Body of pancreas (tissue), 4 donors: ENCODE results near the gene FATE1. TPM values are rescaled to one million over a fixed set of nuclear protein-coding genes. Genes with fewer than 3 reads are reported as not detected.

Experiments
- ATAC-seq: fragments of 150-250 bp; one replicate; pipeline ENCODE4 v1.9.1; 2016
- DNase-seq, 4 donors: peaks; one replicate each; pipeline ENCODE4 v3.0.0-alpha.2; 2019
- H3K27ac ChIP-seq, 4 donors: fragments of 200-600 bp; sonication (generic); 1 replicate in 3 of 4; 2 replicates in 1 of 4; pipeline versions ENCODE4 v1.5.1 to v1.6.1; 2016 to 2019; ENCODE audit warnings: mild to moderate bottlenecking in 1 of 4, mixed read lengths in 1 of 4, moderate library complexity in 1 of 4
- H3K27me3 ChIP-seq, 2 donors: fragments of 200-600 bp; sonication (generic); one replicate each; pipeline ENCODE4 v1.6.0; 2016; ENCODE audit warnings: mild to moderate bottlenecking in 1 of 2
- H3K36me3 ChIP-seq, 2 donors: fragments of 200-600 bp; sonication (generic); replicated peaks in 1 of 2; 2 replicates each; pipeline ENCODE4 v1.5.1; 2016; ENCODE audit warnings: low read depth in 2 of 2; ENCODE audit not compliant: insufficient read depth in 1 of 2
- H3K4me1 ChIP-seq: fragments of 200-600 bp; sonication (generic); one replicate; pipeline ENCODE4 v1.6.0; 2016
- H3K4me3 ChIP-seq, 2 donors: fragments of 200-600 bp; sonication (generic); 1 replicate in 1 of 2; 2 replicates in 1 of 2; pipeline ENCODE4 v1.5.1; 2016 to 2019
- H3K9me3 ChIP-seq, 3 donors: fragments of 200-600 bp; sonication (generic); 1 replicate in 2 of 3; 2 replicates in 1 of 3; pipeline ENCODE4 v1.5.1; 2016
- CTCF ChIP-seq, 7 experiments: fragments of 450-650 bp in 4 of 7; fragments of 200-600 bp in 3 of 7; sonication (generic) in 3 of 7; IDR thresholded peaks; one replicate each; pipeline ENCODE4 v1.5.1; 2016 to 2019; ENCODE audit warnings: antibody characterized with exemption in 7 of 7
- POLR2A ChIP-seq, 3 donors: fragments of 450-650 bp; IDR thresholded peaks; one replicate each; pipeline ENCODE4 v1.6.1; 2016; ENCODE audit warnings: antibody characterized with exemption in 3 of 3, mild to moderate bottlenecking in 2 of 3
- WGBS, 2 donors: methylation state at CpG; one replicate each; pipeline ENCODE4 v1.1.5; 2017; 5-methylcytosine and 5-hydroxymethylcytosine counted together
- intact Hi-C: fragments of 100-400 bp; cut with DNase I; formaldehyde crosslinking; loops from one replicate; pipeline ENCODE4 v1.15.1; 2023
- total RNA-seq, 2 donors: library from RNA; depleted of rRNA; stranded (reverse); fragments of >200 nt; gene quantifications; one replicate each; pipeline ENCODE4 v1.1.0, GENCODE V29; 2016

The FATE1 gene
- total RNA-seq, 2 donors from 2014 or later, result not detected

GRCh38 chrX:151714362-151714761 lies 1.5 kb upstream of the FATE1 start:
- H3K36me3 ChIP-seq, result no peaks in the 10 kb centered on the region
- intact Hi-C loops, result no loop called here
- no peak overlapping the region for H3K27ac ChIP-seq
- TF ChIP-seq CTCF (IDR thresholded peaks at IDR 0.05), result no peak
- TF ChIP-seq POLR2A (IDR thresholded peaks at IDR 0.05), result no peak
- ATAC-seq (no peak), DNase-seq (no peak)
- 52 to 56% methylated on average over 3 to 4 of the region's 5 CpGs for WGBS, 2 donors
- no peaks in the 10 kb centered on the region for H3K4me1 ChIP-seq
- H3K9me3 ChIP-seq, result no peaks in the 10 kb centered on the region
- no peak overlapping the region for H3K4me3 ChIP-seq
- H3K27me3 ChIP-seq, result no peaks in the 10 kb centered on the region

- no peaks in the 10 kb centered on the region for H3K9me3 ChIP-seq
- no peak overlapping the region for H3K4me3 ChIP-seq
- peak; percentile 36 to 67 (median 44) for DNase-seq
- H3K4me1 ChIP-seq, result peaks cover 11% of the 10 kb centered on the region
- no peaks in the 10 kb centered on the region for H3K27me3 ChIP-seq
- ATAC-seq, result peak; percentile 48
- WGBS, 2 donors, result 27 to 39% methylated on average over 7 to 23 of the region's 24 CpGs
- TF ChIP-seq CTCF (IDR thresholded peaks at IDR 0.05), result peak in 6 of 7 experiments; percentile 13 to 50 (median 29)
- no peak for TF ChIP-seq POLR2A (IDR thresholded peaks at IDR 0.05)
- intact Hi-C loops, result no loop called here
- no peak overlapping the region for H3K27ac ChIP-seq
- H3K36me3 ChIP-seq, result no peaks in the 10 kb centered on the region
These were observed 6.5 kb downstream of the FATE1 start for GRCh38 chrX:151722241-151722846.

GRCh38 chrX:151723156-151723760 lies 7.4 kb downstream of the FATE1 start:
- no peak overlapping the region for H3K27ac ChIP-seq
- no peaks in the 10 kb centered on the region for H3K9me3 ChIP-seq
- peaks cover 11% of the 10 kb centered on the region for H3K4me1 ChIP-seq
- no peaks in the 10 kb centered on the region for H3K36me3 ChIP-seq
- H3K4me3 ChIP-seq, result no peak overlapping the region
- ATAC-seq (no peak), DNase-seq (no peak)
- no peak for TF ChIP-seq POLR2A (IDR thresholded peaks at IDR 0.05)
- no peak for TF ChIP-seq CTCF (IDR thresholded peaks at IDR 0.05)
- intact Hi-C loops, result no loop called here
- 75 to 84% methylated on average over 2 to 6 of the region's 7 CpGs for WGBS, 2 donors
- no peaks in the 10 kb centered on the region for H3K27me3 ChIP-seq

- ATAC-seq, result peak; percentile 68
- Histone ChIP-seq H3K9me3 (no peaks in the 10 kb centered on the region), H3K27me3 (no peaks in the 10 kb centered on the region), H3K36me3 (no peaks in the 10 kb centered on the region), H3K27ac (no peak overlapping the region), H3K4me1 (peaks cover 11% of the 10 kb centered on the region), H3K4me3 (no peak overlapping the region)
- 37% methylated on average over 7 of the region's 7 CpGs; no CpG with 5 or more reads in 1 of the 2 donors for WGBS, 2 donors
- TF ChIP-seq POLR2A (IDR thresholded peaks at IDR 0.05) (no peak), CTCF (IDR thresholded peaks at IDR 0.05) (no peak)
- DNase-seq, result peak; percentile 11 to 65 (median 58)
- intact Hi-C loops, result no loop called here
These were observed 8.9 kb downstream of the FATE1 start for GRCh38 chrX:151724563-151725337.
